Stimulated activated CD8-positive, alpha-beta memory T cell treated with anti-CD3 and anti-CD28 coated beads, Interleukin-15, amount 100 ng/mL, for 1 hour (primary cell): ENCODE data around the gene MTHFSD.

Source experiments
- DNase-seq: peaks from one replicate; pipeline ENCODE4 v3.0.0-alpha.2; 2020; ENCODE audit warnings: low read depth

The MTHFSD gene

DNA sequence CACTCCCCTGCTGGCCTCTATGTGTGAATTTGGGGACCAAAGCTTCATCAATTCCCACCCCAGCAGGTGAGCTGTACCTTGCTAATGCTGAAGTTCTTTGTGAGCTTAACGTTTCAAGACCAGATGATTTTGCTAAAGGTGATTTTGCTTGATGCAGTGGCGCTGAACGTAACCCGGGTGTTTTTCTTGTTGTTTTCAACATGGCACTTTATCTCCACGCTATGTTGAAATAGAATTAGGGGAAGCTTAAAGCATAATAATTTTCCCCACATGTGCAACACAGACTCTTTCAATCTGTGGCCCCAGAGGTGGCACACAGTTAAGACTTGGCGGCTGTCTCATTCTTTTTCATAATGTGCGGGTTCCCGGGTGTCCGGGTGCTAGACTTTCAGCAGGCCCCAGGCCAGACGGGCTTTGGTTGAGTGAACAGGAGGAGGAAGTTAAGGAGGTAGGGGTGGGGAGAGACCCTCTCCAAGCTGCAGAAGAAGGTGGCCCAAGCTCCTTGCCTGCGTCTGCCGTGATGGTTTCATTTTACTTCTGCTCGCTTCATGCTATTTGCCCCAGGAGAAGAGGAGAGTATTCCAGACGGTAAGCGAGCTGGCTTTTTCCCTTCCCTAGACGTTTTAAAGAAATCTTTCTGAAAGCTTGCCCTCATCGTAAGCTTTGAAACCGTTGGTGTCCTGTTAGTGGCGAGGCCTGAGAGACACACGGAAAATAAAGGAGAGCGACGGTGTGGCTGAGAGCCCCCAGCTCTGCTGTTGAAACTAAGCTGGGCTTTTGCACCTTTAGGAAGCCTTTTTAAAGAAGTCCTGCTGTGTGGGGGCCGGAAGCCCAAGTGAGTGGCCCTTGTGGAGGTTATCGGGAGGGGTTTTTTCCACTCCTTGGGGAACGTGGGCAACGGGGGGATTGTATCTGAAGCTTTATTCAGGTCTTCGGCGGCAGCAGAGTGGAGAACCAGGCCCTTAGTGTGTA, 15.8 kb upstream of the MTHFSD start:
- no peak for DNase-seq

DNA sequence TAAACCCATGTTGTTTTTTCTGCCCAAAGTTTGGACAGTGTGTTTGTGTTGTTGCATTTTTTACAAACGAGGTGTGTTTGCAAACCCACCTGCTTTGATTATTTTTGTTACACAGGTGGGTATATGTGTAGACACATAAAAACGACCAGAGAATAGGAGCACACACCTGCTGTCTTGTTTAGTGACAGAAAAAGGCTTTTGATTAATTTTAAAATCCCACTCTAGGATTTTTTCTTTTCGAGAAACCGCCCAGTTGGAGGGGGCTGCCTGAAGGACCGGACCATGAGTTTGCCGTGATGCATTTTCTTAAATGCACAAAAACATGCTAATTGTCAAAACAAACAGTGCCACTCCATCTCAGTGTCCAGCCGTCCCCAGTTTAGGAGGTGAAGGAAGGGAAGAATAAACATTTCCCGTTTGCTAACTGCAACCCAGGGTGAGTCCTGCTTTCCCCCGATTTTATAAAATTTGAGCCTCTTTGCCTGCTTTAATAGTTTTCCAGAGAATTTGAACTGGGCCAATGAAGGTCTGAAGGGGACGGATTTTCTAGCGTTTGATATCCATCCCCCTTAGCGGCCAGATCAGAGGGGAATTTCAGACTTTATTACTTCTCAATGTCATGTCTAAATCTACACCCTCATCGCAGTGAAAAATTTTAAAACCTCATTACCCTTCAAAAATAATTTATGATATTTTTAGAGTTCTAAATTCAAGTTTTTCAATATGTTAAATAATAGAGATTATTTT, 14.8 kb upstream of the MTHFSD start:
- no peak for DNase-seq

DNA sequence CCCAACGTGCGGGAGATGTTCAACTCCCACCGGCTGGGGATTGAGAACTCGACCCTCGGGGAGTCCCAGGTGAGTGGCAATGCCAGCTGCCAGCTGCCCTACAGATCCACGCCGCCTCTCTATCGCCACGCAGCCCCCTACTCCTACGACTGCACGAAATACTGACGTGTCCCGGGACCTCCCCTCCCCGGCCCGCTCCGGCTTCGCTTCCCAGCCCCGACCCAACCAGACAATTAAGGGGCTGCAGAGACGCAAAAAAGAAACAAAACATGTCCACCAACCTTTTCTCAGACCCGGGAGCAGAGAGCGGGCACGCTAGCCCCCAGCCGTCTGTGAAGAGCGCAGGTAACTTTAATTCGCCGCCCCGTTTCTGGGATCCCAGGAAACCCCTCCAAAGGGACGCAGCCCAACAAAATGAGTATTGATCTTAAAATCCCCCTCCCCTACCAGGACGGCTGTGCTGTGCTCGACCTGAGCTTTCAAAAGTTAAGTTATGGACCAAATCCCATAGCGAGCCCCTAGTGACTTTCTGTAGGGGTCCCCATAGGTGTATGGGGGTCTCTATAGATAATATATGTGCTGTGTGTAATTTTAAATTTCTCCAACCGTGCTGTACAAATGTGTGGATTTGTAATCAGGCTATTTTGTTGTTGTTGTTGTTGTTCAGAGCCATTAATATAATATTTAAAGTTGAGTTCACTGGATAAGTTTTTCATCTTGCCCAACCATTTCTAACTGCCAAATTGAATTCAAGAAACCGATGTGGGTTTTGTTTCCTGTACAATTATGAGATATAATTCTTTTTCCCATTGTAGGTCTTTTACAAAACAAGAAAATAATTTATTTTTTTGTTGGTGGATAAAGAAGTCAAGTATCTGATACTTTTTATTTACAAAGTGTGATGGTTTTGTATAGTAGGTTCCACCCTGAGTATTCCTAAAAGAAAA, 13.9 kb upstream of the MTHFSD start:
- DNase-seq: no peak

DNA sequence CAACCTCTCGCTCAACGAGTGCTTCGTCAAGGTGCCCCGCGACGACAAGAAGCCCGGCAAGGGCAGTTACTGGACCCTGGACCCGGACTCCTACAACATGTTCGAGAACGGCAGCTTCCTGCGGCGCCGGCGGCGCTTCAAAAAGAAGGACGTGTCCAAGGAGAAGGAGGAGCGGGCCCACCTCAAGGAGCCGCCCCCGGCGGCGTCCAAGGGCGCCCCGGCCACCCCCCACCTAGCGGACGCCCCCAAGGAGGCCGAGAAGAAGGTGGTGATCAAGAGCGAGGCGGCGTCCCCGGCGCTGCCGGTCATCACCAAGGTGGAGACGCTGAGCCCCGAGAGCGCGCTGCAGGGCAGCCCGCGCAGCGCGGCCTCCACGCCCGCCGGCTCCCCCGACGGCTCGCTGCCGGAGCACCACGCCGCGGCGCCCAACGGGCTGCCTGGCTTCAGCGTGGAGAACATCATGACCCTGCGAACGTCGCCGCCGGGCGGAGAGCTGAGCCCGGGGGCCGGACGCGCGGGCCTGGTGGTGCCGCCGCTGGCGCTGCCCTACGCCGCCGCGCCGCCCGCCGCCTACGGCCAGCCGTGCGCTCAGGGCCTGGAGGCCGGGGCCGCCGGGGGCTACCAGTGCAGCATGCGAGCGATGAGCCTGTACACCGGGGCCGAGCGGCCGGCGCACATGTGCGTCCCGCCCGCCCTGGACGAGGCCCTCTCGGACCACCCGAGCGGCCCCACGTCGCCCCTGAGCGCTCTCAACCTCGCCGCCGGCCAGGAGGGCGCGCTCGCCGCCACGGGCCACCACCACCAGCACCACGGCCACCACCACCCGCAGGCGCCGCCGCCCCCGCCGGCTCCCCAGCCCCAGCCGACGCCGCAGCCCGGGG, 12.9 kb upstream of the MTHFSD start:
- no peak for DNase-seq

DNA sequence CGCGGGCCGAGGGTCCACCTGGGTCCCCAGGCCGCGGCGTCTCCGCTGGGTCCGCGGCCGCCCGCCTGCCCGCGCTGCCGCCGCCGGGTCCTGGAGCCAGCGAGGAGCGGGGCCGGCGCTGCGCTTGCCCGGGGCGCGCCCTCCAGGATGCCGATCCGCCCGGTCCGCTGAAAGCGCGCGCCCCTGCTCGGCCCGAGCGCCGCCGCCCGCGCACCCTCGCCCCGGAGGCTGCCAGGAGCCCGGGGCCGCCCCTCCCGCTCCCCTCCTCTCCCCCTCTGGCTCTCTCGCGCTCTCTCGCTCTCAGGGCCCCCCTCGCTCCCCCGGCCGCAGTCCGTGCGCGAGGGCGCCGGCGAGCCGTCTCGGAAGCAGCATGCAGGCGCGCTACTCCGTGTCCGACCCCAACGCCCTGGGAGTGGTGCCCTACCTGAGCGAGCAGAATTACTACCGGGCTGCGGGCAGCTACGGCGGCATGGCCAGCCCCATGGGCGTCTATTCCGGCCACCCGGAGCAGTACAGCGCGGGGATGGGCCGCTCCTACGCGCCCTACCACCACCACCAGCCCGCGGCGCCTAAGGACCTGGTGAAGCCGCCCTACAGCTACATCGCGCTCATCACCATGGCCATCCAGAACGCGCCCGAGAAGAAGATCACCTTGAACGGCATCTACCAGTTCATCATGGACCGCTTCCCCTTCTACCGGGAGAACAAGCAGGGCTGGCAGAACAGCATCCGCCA, 12.1 kb upstream of the MTHFSD start:
- DNase-seq: no peak

DNA sequence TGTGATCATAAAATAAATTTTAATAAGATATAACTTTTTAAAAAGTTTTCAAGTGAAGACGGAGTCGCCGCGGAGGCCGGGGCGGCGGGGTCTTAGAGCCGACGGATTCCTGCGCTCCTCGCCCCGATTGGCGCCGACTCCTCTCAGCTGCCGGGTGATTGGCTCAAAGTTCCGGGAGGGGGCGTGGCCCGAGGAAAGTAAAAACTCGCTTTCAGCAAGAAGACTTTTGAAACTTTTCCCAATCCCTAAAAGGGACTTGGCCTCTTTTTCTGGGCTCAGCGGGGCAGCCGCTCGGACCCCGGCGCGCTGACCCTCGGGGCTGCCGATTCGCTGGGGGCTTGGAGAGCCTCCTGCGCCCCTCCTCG, 11.5 kb upstream of the MTHFSD start, which contains the start of gene FOXC2:
TSS of gene FOXC2 (plus strand) at position 229 of the 365 bp plus-strand sequence. CDS start 507 bp downstream, outside the sequence.
- no peak for DNase-seq

DNA sequence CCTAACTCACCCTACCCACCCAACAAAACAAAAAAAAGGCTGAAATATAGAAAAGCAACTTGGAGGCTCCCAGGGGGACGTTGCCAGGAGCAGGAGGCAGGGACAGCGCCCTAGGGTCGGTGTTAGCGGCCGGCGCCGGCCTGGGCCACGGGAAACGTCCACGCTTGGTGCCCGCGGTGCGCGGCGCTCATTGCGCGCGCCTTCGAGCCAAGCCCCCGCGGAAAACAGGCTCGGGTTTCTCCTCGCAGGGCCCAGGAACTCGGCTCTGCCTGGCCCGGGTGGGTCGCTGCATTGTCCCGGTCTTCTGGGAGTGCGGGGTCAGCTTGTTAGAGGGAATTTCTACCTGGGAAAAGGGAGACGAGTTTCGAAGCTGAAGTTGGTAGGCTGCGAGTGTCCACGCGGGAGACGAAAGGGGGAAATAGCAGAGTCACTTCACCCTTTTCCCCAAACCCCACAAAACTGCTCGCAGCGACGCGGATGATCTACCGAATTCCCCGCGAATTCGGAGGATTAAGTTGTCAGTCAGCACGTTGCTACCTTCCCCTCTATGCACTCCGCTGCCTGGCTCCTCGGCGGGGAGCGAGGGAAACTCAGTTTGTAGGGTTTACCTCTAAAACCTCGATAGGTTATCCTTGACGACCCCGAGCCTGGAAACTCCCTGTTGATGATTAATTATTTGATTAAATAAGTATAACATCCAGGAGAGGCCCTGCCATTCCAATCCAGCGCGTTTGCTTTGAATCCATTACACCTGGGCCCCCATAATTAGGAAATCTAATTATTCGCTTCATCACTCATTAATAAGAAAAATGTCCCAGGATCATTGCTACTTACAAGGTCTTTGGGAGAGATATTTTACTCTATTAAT, 10.8 kb upstream of the MTHFSD start:
- DNase-seq: no peak

DNA sequence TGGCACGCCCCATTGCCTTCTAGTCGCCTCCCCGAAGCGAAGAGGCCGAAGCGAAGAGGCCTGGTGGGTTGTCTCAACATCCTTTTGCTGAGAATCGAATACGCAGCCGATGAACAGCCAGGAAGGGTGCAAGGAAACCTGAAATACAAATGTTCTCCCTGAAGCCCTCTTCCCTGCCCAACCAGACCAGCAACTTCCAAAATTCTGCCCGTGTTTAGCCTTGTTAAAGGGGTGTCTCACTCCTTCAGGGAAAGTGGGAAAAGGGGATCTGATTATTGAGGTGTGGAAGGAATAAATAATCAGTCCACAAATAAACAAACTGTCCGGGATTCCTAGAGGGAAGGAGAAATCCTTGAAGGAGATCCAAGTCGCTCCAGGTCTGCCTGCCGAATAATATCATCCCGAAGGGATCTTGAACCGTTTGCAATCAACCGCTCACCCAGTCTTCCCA, 10.2 kb upstream of the MTHFSD start:
- no peak for DNase-seq

DNA sequence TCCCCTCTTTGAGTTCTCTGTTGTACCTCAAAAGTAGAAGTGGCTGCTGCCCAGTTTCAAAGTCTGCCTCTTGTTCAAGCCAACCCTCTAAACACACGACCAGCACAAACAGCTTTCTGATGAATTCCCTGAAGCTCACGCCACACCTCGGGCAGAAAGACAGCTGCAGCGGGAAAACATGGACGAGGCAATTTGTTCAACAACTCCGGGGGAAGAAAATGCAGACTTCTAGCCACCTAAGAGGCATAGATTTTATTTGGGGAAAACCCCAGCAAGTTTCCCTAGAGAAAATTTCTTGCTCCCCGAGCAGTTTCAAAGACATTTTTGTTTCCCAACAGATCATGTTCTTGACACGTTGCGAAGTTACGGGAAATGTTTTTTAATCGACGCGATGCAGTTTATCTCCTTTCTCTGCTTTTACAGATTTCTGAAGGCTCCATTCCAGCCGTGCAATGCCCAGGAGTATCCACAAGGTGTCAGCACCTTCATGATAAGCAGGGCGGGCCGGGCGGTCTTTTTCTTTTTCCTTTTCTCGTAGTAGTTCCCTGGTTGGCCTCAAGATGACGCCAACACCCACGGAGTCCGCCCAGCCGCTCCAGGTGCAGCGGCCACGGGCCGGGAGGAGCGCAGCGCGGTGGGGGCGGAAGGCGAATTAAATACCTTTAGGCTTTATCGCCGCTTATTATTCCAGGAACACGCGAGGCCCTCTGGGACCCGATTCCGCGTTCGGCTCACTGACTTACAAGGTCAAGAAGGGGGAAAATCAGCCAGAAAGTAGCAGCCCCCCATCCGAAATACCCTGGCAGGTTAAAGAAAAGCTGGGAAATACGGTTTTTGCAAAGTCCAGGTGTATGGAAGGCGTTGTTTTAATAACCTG, 8.7 kb upstream of the MTHFSD start:
- DNase-seq: peak; percentile 78

DNA sequence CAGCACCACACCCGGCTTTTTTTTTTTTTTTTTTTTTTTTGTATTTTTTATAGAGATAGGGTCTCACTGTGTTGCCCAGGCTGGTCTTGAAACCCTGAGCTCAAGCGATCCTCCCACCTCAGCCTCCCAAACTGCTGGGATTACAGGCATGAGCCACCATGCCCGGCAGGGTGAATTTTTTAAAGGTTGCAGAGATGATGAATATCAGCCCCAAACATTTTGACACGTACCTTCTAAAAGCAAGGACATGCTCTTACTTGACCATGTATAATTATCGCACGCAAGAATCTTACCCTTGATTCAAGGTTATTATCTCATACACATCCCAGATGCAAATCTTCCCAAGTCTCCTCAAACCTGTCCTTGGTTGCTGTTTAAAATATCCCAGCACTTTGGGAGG, 7.3 kb upstream of the MTHFSD start:
- no peak for DNase-seq

DNA sequence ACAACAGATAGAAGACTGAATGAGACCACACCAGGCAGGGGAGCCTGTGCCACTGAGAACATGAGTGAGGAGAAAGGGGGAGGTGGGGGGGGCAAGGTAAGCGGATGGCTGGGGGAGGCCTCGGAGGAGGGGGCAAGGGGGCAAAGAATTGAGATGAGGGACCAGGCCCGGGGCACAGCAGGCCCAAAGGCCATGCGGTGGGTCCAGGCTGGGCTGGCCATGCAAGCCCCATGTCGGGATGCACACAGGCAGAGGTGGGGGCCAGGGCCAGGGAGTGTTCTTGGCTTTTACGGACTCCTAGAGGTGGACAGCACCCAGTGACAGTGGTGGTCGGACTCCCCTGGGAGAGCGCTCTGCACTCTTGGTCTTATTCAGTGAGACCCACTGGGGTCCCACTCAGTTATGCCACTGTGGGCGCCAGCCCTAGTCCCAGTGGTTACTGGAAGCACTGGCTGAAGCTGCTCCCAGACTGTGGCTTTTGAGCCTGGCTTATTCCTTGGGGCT, 4.8 kb upstream of the MTHFSD start:
- no peak for DNase-seq

DNA sequence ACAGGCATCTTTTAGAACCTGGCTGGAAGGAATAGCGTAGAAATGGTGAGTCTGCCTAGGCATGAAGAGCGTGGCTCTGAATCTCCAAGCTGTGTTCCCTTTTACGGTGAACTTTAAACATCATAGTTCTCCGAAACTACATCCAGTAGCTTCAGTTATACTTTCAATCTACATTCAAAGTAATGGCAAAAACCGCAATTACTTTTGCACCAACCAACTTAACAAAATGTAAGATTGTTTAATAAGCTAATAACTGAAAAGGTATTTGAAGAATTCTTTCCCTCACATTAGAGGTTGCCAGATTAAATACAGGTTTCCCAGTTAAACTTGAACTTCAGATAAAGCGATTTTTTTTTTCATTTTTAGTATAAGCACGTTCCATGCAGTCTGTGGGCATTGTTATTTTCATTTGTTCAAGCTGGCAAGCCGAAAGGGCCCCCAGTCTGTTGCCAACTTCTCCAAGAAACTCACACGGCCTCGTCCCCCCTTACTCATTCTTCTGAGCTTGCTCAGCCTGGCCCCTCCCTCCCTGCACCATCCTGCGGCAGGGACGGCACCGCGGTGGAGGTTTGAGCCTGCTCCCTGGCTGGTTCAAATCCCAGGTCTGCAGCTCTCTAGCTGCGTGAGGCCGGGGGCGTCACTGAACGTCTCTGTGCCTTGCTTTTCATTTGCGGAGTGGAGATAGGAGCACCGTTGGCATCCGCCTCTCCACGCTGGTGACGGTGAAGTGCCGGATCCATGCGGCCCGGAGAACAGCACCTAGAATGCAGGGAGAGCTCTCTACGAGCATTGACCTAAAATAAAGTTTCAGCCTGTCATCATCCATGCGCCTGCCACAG, 3.5 kb upstream of the MTHFSD start:
- no peak for DNase-seq

DNA sequence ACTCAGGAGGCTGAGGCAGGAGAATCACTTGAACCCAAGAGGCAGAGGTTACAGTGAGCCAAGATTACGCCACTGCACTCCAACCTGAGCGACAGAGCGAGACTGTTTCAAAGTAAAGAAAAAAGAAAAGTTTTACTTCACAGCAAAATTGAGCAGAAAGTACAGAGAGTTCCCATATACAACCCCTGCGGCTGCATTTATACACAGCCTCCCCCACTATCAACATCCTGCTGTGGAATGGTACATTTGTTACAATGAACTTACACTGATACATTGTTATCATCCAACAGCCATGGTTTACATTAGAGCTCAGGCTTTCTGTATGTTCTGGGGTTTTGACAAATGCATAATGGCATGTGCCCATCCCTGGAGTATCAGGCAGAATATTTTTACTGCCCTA, 2.6 kb upstream of the MTHFSD start:
- no peak for DNase-seq

DNA sequence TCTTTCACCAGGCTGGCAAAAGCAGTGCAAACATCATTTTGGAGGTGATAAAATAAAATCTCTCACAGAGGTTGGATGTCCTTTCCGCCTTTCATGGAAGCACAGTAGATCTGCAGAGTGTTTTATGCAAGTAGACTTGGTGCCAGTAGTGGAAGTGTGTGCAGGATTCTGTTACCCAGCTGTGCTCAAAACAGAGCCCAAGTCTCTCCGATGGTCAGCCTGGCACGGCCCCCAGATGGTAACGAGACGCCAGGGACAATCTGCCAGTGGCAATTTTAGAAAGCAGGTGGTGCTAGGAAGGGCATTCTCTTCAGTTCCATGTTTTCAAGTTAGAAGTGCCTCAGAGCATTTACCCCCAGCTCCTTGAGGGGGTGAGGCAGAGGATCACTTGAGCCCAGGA, 1.5 kb upstream of the MTHFSD start:
- DNase-seq: no peak

DNA sequence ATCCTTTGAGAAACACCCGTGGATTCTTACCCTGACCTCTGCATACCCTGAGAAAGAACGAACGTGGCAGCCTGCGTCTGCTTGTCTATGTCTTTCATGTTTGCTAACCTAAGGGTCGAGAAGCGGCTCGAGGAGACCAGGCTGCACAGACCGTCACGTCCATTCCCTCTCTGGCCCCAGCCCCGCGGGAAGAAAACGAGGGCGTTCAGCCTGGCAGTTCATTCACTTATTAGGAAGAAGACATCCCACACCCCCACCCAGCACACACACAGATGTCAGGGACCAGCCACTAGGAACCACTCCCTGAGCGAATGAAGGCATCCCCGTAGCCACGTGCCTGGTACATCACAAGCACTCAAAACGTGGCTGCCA, 655 bp upstream of the MTHFSD start:
- DNase-seq: no peak

DNA sequence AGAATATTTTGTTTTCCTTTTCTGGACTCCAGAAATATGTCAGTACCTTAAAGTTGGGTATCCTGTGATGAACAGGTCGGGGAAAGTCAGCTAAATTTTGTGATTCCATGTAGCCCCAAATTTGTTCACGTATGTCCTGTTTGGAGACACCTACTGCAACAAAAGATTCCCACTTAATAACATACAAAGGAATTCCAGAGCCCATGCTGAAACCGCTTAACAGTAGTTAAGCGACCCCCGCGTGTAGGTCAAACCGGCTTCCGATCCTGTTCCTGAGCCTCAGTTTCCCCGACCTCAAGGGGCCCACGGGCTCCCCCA, 477 bp downstream of the MTHFSD start:
- DNase-seq: no peak

DNA sequence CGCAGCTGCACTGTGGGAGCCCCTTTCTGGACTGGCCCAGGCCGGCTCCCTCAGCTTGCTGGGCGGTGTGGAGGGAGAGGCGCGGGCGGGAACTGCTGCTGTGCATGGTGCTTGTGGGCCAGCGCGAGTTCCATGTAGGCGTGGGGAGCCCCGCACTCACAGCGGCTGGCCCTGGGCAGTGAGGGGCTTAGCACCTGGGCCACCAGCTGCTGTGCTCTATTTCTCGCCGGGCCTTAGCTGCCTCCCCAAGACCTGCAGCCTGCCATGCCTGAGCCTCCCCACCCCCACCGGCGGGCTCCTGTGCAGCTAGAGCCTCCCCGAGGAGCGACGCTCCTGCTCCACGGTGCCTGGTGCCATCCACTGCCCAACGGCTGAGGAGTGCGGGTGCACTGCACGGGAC, 1.7 kb downstream of the MTHFSD start:
- no peak for DNase-seq
